GM21447 (cell line): ENCODE data around the gene CPOX.
"Not testable (repeated sequence)": the region's sequence is repeated elsewhere in the genome, so short reads cannot be mapped to it uniquely, and the experiment has no call there.

Experiments
- ATAC-seq: cut with Tn5 transposase; IDR thresholded peaks from one replicate; pipeline ENCODE4 v1.9.1; 2021; ENCODE audit not compliant: unreplicated experiment

Gene CPOX

DNA sequence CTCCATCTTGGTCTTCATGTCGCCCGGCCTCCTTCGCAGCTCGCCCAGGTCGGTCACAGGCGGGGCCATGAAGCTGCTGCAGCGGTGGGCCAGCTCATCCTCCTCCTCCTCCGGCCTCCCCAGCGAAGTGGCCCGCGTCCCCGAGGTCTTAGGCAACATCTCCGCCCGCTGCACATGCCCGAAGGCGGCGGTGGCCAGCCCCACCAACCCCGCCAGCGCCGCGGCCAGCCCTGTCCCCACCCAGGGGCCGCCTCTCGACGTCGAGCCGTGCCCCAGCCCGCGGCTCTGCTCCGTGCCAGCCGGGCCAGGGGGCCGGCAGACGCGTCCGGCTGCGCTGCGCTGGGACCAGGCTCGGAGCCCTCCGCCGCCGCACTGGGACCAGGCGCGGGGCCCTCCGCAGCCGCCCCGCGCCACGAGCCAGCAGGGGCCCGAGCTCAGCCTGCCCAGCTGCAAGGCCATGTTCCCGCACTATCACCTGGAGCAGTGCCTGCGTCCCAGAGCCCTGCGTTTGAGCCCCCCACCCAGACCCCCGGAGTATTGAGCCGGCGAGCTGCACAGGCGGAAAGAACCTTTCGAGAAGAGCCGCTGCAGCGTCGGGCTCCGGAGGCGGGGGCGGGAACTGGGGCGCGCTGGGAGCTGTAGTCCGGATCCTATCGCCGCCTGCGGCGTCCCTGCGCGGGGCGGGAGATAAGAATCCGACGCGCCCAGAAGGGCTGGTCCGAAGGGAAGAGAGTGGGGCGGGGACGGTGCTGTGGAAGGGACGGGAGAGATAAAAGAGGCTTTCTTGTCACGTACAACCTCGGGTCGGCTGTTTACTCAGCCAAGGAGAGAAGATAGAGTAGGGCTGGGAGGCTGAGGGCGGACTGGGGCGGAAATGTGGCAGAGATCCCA lies at the start of gene CPOX:
CPOX (minus strand) TSS at position 566 of the 891 bp plus-strand sequence; CDS start at position 459, 107 bp downstream.
- peak; percentile 94 for ATAC-seq

DNA sequence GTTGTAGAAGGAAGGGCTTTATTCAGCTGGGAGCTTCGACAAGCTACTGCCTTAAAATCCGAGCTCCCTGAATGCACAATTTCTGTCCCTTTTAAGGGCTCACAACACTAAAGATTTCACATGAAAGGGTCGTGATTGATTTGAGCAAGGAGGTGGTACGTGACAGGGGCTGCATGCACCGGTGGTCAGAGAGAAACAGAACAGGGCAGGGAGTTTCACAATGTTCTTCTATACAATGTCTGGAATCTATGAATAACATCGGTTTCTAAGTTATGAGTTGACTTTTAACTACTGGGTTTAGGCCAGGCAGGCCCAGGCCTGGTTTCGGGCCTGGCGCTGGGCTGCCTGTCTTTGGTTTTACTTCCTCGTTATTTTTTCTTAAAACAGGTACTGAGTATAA lies 49.4 kb upstream of the CPOX start:
- not testable (repeated sequence) for ATAC-seq

DNA sequence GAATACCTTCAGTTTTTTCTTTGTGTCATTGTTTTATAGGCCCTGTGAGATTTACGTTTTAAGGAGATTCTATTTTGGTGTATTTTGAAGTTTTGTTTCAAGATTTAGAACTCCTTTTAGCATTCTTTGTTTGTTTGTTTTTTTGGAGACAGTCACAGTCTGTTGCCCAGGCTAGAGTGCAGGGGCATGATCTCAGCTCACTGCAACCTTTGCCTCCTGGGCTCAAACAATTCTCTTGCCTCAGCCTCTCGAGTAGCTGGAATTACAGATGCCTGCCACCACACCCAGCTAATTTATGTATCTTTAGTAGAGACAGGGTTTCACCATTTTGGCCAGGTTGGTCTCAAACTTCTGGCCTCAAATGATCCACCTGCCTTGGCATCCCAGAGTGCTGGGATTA lies 48.3 kb upstream of the CPOX start:
- ATAC-seq = not testable (repeated sequence)

GRCh38 chr3:98638515-98638914 lies 45.1 kb upstream of the CPOX start:
- not testable (repeated sequence) for ATAC-seq

DNA sequence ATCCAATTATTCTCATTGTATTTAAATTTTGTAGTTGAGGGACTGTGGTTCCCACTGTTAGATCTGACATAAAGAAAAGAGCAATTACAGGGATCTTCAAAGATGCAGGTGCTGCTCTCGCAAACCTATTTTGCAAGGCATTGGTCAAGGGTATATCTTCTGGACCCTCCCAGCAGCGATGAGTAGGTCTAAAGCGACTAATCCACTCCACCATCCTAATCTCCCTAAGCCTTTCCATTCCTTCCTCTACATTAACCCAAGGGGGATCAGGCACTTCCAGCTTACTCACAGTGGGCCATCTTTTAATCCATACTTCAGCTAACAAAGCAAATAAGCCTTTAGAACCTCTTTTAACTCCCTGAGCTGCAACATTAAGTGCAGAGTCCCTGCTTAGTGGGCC lies 37.0 kb upstream of the CPOX start:
- ATAC-seq = no peak

DNA sequence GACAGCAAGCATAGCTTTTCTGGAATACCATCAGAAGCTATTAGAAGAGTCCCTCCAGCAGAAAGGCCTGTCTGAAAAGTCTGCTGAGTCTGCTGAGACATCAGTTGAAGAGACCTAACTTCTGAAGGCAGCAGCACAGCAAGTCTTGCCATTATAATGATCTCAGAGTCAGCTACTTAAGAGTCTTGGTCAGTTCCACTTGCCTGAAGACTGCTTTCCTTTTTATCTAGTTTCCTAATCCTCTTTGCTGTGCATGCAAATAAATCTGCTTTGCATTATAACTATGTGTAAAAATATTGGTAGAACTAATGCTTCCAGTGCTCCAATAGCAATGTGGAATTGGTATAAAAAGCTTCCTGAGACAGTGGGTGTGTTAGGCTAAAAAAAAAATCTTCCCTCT lies 34.9 kb upstream of the CPOX start:
- ATAC-seq = no peak

DNA sequence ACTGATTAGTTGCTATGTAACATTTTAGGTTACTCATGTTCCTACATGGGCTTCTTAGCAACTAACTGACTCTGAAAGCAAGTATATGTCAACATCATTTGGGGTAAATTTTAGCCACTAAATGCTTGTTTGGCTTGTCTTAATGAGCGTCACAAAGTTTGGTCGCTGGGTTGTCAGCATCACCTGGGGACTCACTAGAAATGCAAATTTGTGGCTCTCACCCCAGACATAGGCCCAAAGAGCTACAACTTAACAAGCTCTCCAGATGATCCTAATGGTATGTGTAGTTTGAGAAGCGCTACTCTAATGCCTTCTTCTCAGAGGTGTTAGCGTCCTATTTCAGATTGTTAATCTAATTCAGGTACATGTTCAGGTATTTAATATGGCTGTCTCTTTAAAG lies 32.7 kb upstream of the CPOX start:
- no peak for ATAC-seq

- no peak for ATAC-seq
Observed at GRCh38 chr3:98623572-98624280, 30.3 kb upstream of the CPOX start.

GRCh38 chr3:98617841-98618240 lies 24.4 kb upstream of the CPOX start:
- ATAC-seq = no peak

- ATAC-seq = no peak
Observed at GRCh38 chr3:98613616-98614015, 20.2 kb upstream of the CPOX start.

DNA sequence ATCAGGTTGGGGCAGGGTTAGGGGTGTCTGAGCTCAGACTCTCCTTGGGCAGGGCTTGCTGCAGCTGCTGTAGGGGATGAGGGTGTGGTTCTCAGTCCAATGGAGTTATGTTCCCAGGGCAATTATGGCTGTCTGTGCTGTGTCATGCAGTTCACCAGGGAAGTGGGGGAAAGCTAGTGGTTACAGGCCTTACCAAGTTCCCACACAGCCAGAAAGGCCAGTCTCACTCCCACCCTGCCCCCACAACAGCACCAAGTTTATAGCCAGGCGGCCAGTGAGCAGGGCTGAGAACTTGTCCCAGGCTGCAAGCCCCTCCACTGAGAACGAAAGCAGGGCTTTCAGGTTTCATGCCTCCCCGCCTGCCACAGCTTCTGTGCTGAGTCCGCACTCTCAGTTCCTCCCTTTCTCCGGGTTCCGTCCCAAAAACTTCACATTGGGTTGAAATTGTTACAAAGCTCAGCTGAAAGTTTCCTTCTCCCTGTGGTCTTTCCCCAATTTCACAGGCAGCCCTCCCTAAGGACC lies 19.6 kb upstream of the CPOX start:
- peak; percentile 90 for ATAC-seq

GRCh38 chr3:98612587-98612986 lies 19.2 kb upstream of the CPOX start:
- peak; percentile 50 for ATAC-seq

DNA sequence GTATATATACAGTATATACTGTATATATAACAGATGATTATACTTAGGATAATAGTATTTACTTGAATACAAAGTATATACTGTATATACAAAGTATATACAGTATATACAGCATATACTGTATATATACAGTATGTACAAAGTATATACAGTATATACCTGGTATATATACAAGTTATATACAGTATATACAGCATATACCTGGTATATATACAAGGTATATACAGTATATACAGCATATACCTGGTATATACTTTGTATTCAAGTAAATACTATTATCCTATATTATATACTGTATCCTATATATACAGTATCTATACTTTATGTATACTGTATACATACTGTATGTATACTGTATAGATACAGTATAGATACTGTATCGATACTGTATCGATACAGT lies 14.6 kb upstream of the CPOX start:
- no peak for ATAC-seq

GRCh38 chr3:98603580-98603979 lies 10.2 kb upstream of the CPOX start:
- no peak for ATAC-seq

DNA sequence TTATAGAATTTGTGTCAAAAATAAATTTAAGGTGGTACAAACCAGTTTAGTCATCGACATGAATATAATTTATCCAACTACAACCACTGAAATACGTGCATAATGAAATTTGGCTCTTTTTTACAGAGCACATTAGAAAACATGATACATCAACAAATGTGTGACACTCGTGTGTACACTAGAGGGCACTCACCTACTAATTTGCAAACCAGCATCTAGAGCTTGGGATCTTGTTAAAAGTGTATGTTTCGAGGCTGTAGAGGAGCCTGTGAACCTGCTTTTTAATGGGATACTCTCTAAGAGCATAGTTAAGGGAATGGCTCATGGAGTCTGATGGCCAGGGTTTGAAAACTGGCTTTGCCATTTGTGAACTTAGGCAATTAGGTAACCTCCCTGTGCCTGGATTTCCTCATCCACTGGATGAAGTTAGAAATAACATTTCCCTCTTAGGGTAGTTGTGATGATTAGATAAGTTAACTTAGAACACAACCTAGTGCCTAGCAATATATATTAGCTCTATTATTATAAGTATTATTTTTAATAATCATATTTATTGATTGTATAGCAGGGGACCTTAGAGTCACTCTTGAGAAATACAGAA lies 8.8 kb upstream of the CPOX start:
- ATAC-seq = peak; percentile 74

- no peak for ATAC-seq
Observed at GRCh38 chr3:98601180-98601579, 7.8 kb upstream of the CPOX start.

- peak; percentile 65 for ATAC-seq
Observed at GRCh38 chr3:98600412-98601095, 7.1 kb upstream of the CPOX start.

- no peak for ATAC-seq
Observed at GRCh38 chr3:98599647-98600411, 6.4 kb upstream of the CPOX start.

DNA sequence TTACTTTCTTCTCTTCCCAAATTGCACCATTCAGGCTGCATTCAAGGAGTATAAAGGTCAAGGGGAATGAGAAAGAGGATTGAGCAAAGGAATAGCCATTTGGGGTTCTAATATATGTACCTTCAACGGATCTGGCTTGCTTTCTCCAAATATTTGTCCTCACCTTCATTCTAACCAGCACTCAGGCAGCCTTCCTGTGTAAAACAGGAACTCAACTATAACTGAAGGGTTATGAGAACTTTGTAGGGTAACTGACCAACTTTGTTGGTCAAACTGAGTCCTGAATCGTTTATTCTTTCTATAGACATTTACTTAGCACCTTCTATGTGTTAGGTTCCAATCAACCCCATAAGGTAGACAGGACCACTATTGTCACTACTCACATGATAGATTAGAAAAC lies 5.1 kb upstream of the CPOX start:
- no peak for ATAC-seq
